Measurements from ENCODE around the gene CIRBP.
A peak's percentile ranks its signal among the peaks of the same experiment; 100 is the strongest.

CIRBP gene

GRCh38 chr19:1288833-1289685 is 19.9 kb downstream of the CIRBP start:
- ChIA-PET CTCF (no interaction called here), POLR2A (no interaction called here)
- DNase-seq (ENCODE audit: extremely low spot score), result no peak
- TF ChIP-seq CTCF (IDR thresholded peaks at IDR 0.05; ENCODE audit: control extremely low read depth, extremely low read depth, low read depth, missing control alignments), result no peak

GRCh38 chr19:1289686-1290025 is 20.5 kb downstream of the CIRBP start:
- POLR2A ChIA-PET, result no interaction called here
- CTCF ChIA-PET, result no interaction called here
- peak; percentile 3 for TF ChIP-seq CTCF (IDR thresholded peaks at IDR 0.05; ENCODE audit: control extremely low read depth, extremely low read depth, low read depth, missing control alignments)

GRCh38 chr19:1290196-1290702 is 21.1 kb downstream of the CIRBP start:
- no peak for TF ChIP-seq CTCF (IDR thresholded peaks at IDR 0.05; ENCODE audit: control extremely low read depth, extremely low read depth, low read depth, missing control alignments)
- no peak for DNase-seq (ENCODE audit: extremely low spot score)
- POLR2A ChIA-PET, result no interaction called here
- CTCF ChIA-PET, result no interaction called here

More at GRCh38 chr19:1289686-1290025, 20.5 kb downstream of the CIRBP start:
- DNase-seq (ENCODE audit: extremely low spot score), result no peak

- DNase-seq (ENCODE audit: extremely low spot score), result no peak
- ChIA-PET POLR2A (interaction anchor here (1.2 kb wide), 1 partner anchor 22 kb away, joined by 6 read pairs; the partner anchor contains the start of gene CIRBP), CTCF (interaction anchor here (1.0 kb wide), 3 partner anchors 11 to 535 kb away, joined by 3 to 4 read pairs (median 3); no protein-coding TSS in a partner anchor)
- no peak for TF ChIP-seq CTCF (IDR thresholded peaks at IDR 0.05; ENCODE audit: control extremely low read depth, extremely low read depth, low read depth, missing control alignments)
These were observed 21.8 kb downstream of the CIRBP start for GRCh38 chr19:1290703-1291651.

- DNase-seq (ENCODE audit: extremely low spot score), result peak; percentile 73
- POLR2A ChIA-PET, result interaction anchor here (1.2 kb wide), 1 partner anchor 23 kb away, joined by 6 read pairs; the partner anchor contains the start of gene CIRBP
- no peak for TF ChIP-seq CTCF (IDR thresholded peaks at IDR 0.05; ENCODE audit: control extremely low read depth, extremely low read depth, low read depth, missing control alignments)
- CTCF ChIA-PET, result interaction anchor here (1.0 kb wide), 3 partner anchors 12 to 534 kb away, joined by 3 to 4 read pairs (median 3); no protein-coding TSS in a partner anchor
These were observed 22.8 kb downstream of the CIRBP start for GRCh38 chr19:1291761-1292418.

Measured in GM10248 (cell line).